ENCODE results near the gene SECISBP2.

The SECISBP2 gene

GRCh38 chr9:89345476-89345875, 27.2 kb downstream of the SECISBP2 start:
- no peak overlapping the region for H3K4me2 ChIP-seq (ENCODE audit: low read length)
- H3K79me2 ChIP-seq (ENCODE audit: control insufficient read depth, insufficient read depth, low read length, poor library complexity), result no peaks in the 10 kb centered on the region
- H4K91ac ChIP-seq (ENCODE audit: low read depth, low read length), result no peak overlapping the region
- no peak overlapping the region for H4K12ac ChIP-seq (ENCODE audit: low read depth, low read length)
- H3K27ac ChIP-seq (ENCODE audit: low read depth, low read length), result no peak overlapping the region
- DNase-seq, result no peak
- H3K4me1 ChIP-seq (ENCODE audit: control insufficient read depth in 1 of 2, insufficient read depth in 2 of 2, low read length in 2 of 2), result no peaks in the 10 kb centered on the region
- no peak overlapping the region for H2AFZ ChIP-seq (ENCODE audit: insufficient read depth, low read length, poor library complexity)
- H3K14ac ChIP-seq (ENCODE audit: low read length), result no peak overlapping the region
- no peaks in the 10 kb centered on the region for H3K27me3 ChIP-seq (ENCODE audit: insufficient read depth, low read length)
- no peak overlapping the region for H3K4ac ChIP-seq (ENCODE audit: low read depth, low read length)
- H3K18ac ChIP-seq (ENCODE audit: low read length), result no peak overlapping the region
- no peaks in the 10 kb centered on the region for H3K9me3 ChIP-seq (ENCODE audit: insufficient read depth, low read depth, low read length)
- peaks cover 33 to 54% of the 10 kb centered on the region in 2 experiments for H3K36me3 ChIP-seq (ENCODE audit: control insufficient read depth in 1 of 2, insufficient read depth in 2 of 2, low read length in 2 of 2)
- no CpG with 5 or more reads among the region's 5 CpGs for WGBS (ENCODE audit: extremely low coverage, insufficient coverage, insufficient read length)
- no peak overlapping the region for H3K4me3 ChIP-seq (ENCODE audit: low read depth, low read length)
- H3K23ac ChIP-seq (ENCODE audit: low read length), result no peak overlapping the region
- no peak overlapping the region for H2AK5ac ChIP-seq (ENCODE audit: low read length)
- H2BK120ac ChIP-seq (ENCODE audit: insufficient read depth, low read length, poor library complexity), result no peak overlapping the region
- no peak overlapping the region for H3K9ac ChIP-seq (ENCODE audit: low read length)
- no peak overlapping the region for H2BK12ac ChIP-seq (ENCODE audit: low read length)
- no peak overlapping the region for H4K8ac ChIP-seq (ENCODE audit: low read depth, low read length)
- H3K79me1 ChIP-seq (ENCODE audit: low read length), result no peaks in the 10 kb centered on the region
- no peak overlapping the region for H2BK5ac ChIP-seq (ENCODE audit: low read depth, low read length, poor library complexity)

GRCh38 chr9:89346696-89347095, 28.4 kb downstream of the SECISBP2 start:
- Histone ChIP-seq H3K4me3 (ENCODE audit: low read depth, low read length) (no peak overlapping the region), H3K4me1 (ENCODE audit: control insufficient read depth in 1 of 2, insufficient read depth in 2 of 2, low read length in 2 of 2) (no peaks in the 10 kb centered on the region), H3K9me3 (ENCODE audit: insufficient read depth, low read depth, low read length) (peaks cover 5% of the 10 kb centered on the region), H4K8ac (ENCODE audit: low read depth, low read length) (no peak overlapping the region), H2AK5ac (ENCODE audit: low read length) (no peak overlapping the region), H3K27ac (ENCODE audit: low read depth, low read length) (no peak overlapping the region), H2BK12ac (ENCODE audit: low read length) (no peak overlapping the region), H2AFZ (ENCODE audit: insufficient read depth, low read length, poor library complexity) (no peak overlapping the region), H3K4ac (ENCODE audit: low read depth, low read length) (no peak overlapping the region), H3K18ac (ENCODE audit: low read length) (no peak overlapping the region), H4K12ac (ENCODE audit: low read depth, low read length) (no peak overlapping the region), H3K4me2 (ENCODE audit: low read length) (no peak overlapping the region), H2BK5ac (ENCODE audit: low read depth, low read length, poor library complexity) (no peak overlapping the region), H3K79me2 (ENCODE audit: control insufficient read depth, insufficient read depth, low read length, poor library complexity) (no peaks in the 10 kb centered on the region), H3K79me1 (ENCODE audit: low read length) (no peaks in the 10 kb centered on the region), H3K27me3 (ENCODE audit: insufficient read depth, low read length) (no peaks in the 10 kb centered on the region), H4K91ac (ENCODE audit: low read depth, low read length) (no peak overlapping the region), H3K9ac (ENCODE audit: low read length) (no peak overlapping the region), H3K23ac (ENCODE audit: low read length) (no peak overlapping the region), H3K36me3 (ENCODE audit: control insufficient read depth in 1 of 2, insufficient read depth in 2 of 2, low read length in 2 of 2) (peaks cover 43 to 60% of the 10 kb centered on the region in 2 experiments), H3K14ac (ENCODE audit: low read length) (no peak overlapping the region), H2BK120ac (ENCODE audit: insufficient read depth, low read length, poor library complexity) (no peak overlapping the region)
- WGBS (ENCODE audit: extremely low coverage, insufficient coverage, insufficient read length), result no CpG with 5 or more reads among the region's 9 CpGs
- no peak for DNase-seq

DNA sequence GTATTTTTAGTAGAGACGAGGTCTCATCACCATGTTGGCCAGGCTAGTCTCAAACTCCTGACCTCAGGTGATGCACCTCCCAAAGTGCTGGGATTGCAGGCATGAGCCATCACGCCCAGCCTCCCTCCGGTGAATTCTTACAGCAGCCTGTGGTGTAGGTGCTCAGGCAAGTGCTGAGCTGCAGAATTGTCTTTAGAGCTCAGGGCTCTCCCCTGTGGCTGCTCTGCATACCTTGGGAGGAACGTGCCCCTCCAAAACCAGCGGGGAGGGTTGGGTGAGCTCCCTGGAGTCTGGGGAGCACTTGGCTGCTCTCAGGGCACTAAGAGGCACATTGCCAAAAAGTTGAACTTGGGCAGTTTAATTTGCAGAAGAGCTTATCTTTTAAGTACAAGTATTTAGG, 29.4 kb downstream of the SECISBP2 start:
- Histone ChIP-seq H3K4ac (ENCODE audit: low read depth, low read length) (no peak overlapping the region), H3K79me2 (ENCODE audit: control insufficient read depth, insufficient read depth, low read length, poor library complexity) (no peaks in the 10 kb centered on the region), H4K12ac (ENCODE audit: low read depth, low read length) (no peak overlapping the region), H2AFZ (ENCODE audit: insufficient read depth, low read length, poor library complexity) (no peak overlapping the region), H2BK12ac (ENCODE audit: low read length) (no peak overlapping the region), H4K91ac (ENCODE audit: low read depth, low read length) (no peak overlapping the region), H3K79me1 (ENCODE audit: low read length) (no peaks in the 10 kb centered on the region), H2BK5ac (ENCODE audit: low read depth, low read length, poor library complexity) (no peak overlapping the region), H4K8ac (ENCODE audit: low read depth, low read length) (no peak overlapping the region), H3K9me3 (ENCODE audit: insufficient read depth, low read depth, low read length) (peaks cover 5% of the 10 kb centered on the region), H3K9ac (ENCODE audit: low read length) (no peak overlapping the region), H2AK5ac (ENCODE audit: low read length) (no peak overlapping the region), H3K14ac (ENCODE audit: low read length) (no peak overlapping the region), H2BK120ac (ENCODE audit: insufficient read depth, low read length, poor library complexity) (no peak overlapping the region), H3K4me1 (ENCODE audit: control insufficient read depth in 1 of 2, insufficient read depth in 2 of 2, low read length in 2 of 2) (no peaks in the 10 kb centered on the region), H3K4me3 (ENCODE audit: low read depth, low read length) (no peak overlapping the region), H3K27ac (ENCODE audit: low read depth, low read length) (no peak overlapping the region), H3K18ac (ENCODE audit: low read length) (no peak overlapping the region), H3K36me3 (ENCODE audit: control insufficient read depth in 1 of 2, insufficient read depth in 2 of 2, low read length in 2 of 2) (peaks cover 49 to 66% of the 10 kb centered on the region in 2 experiments), H3K4me2 (ENCODE audit: low read length) (no peak overlapping the region), H3K23ac (ENCODE audit: low read length) (no peak overlapping the region), H3K27me3 (ENCODE audit: insufficient read depth, low read length) (no peaks in the 10 kb centered on the region)
- DNase-seq, result no peak
- no CpG with 5 or more reads among the region's 5 CpGs for WGBS (ENCODE audit: extremely low coverage, insufficient coverage, insufficient read length)

- no peak overlapping the region for H3K23ac ChIP-seq (ENCODE audit: low read length)
- H3K4ac ChIP-seq (ENCODE audit: low read depth, low read length), result no peak overlapping the region
- no peaks in the 10 kb centered on the region for H3K4me1 ChIP-seq (ENCODE audit: control insufficient read depth in 1 of 2, insufficient read depth in 2 of 2, low read length in 2 of 2)
- H3K27ac ChIP-seq (ENCODE audit: low read depth, low read length), result no peak overlapping the region
- no peaks in the 10 kb centered on the region for H3K79me2 ChIP-seq (ENCODE audit: control insufficient read depth, insufficient read depth, low read length, poor library complexity)
- H3K9ac ChIP-seq (ENCODE audit: low read length), result no peak overlapping the region
- no peak overlapping the region for H4K12ac ChIP-seq (ENCODE audit: low read depth, low read length)
- no peak overlapping the region for H3K4me2 ChIP-seq (ENCODE audit: low read length)
- H3K4me3 ChIP-seq (ENCODE audit: low read depth, low read length), result no peak overlapping the region
- H4K8ac ChIP-seq (ENCODE audit: low read depth, low read length), result no peak overlapping the region
- no peaks in the 10 kb centered on the region for H3K27me3 ChIP-seq (ENCODE audit: insufficient read depth, low read length)
- no peak overlapping the region for H4K91ac ChIP-seq (ENCODE audit: low read depth, low read length)
- H3K79me1 ChIP-seq (ENCODE audit: low read length), result no peaks in the 10 kb centered on the region
- H3K9me3 ChIP-seq (ENCODE audit: insufficient read depth, low read depth, low read length), result peaks cover 7% of the 10 kb centered on the region
- no peak overlapping the region for H2AK5ac ChIP-seq (ENCODE audit: low read length)
- peaks cover 62 to 81% of the 10 kb centered on the region in 2 experiments for H3K36me3 ChIP-seq (ENCODE audit: control insufficient read depth in 1 of 2, insufficient read depth in 2 of 2, low read length in 2 of 2)
- H2BK120ac ChIP-seq (ENCODE audit: insufficient read depth, low read length, poor library complexity), result no peak overlapping the region
- no peak overlapping the region for H2AFZ ChIP-seq (ENCODE audit: insufficient read depth, low read length, poor library complexity)
- H3K18ac ChIP-seq (ENCODE audit: low read length), result no peak overlapping the region
- no peak for DNase-seq
- no CpG with 5 or more reads among the region's 6 CpGs for WGBS (ENCODE audit: extremely low coverage, insufficient coverage, insufficient read length)
- no peak overlapping the region for H2BK5ac ChIP-seq (ENCODE audit: low read depth, low read length, poor library complexity)
- H3K14ac ChIP-seq (ENCODE audit: low read length), result no peak overlapping the region
- no peak overlapping the region for H2BK12ac ChIP-seq (ENCODE audit: low read length)
Measured at GRCh38 chr9:89349607-89350006, 31.3 kb downstream of the SECISBP2 start.
